ENCODE data around the gene PTH1R.

DNA sequence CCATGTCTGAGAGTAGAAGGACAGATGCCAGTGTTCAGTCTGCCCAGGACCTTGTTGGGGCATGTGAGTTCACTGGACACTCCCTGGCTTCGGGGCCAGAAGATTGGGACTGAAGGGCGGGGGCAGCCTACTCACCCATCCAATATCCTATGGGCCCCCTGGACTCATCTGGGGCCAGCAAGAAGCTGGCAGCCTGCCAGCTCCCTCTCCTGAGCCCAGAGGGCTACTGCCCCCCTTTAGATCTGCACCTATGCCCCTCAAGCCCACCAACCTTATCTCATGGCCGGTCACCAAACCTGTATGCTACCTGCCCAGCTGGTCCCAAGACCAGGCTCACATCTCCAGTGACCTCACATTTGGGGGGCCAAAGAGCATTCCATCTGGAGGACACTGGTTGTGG, 8.1 kb downstream of the PTH1R start:
- TF ChIP-seq, protein P1, sequence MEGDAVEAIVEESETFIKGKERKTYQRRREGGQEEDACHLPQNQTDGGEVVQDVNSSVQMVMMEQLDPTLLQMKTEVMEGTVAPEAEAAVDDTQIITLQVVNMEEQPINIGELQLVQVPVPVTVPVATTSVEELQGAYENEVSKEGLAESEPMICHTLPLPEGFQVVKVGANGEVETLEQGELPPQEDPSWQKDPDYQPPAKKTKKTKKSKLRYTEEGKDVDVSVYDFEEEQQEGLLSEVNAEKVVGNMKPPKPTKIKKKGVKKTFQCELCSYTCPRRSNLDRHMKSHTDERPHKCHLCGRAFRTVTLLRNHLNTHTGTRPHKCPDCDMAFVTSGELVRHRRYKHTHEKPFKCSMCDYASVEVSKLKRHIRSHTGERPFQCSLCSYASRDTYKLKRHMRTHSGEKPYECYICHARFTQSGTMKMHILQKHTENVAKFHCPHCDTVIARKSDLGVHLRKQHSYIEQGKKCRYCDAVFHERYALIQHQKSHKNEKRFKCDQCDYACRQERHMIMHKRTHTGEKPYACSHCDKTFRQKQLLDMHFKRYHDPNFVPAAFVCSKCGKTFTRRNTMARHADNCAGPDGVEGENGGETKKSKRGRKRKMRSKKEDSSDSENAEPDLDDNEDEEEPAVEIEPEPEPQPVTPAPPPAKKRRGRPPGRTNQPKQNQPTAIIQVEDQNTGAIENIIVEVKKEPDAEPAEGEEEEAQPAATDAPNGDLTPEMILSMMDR (IDR thresholded peaks at IDR 0.05; ENCODE audit: insufficient read depth, low read length) = no peak
- TF ChIP-seq, protein P2, sequence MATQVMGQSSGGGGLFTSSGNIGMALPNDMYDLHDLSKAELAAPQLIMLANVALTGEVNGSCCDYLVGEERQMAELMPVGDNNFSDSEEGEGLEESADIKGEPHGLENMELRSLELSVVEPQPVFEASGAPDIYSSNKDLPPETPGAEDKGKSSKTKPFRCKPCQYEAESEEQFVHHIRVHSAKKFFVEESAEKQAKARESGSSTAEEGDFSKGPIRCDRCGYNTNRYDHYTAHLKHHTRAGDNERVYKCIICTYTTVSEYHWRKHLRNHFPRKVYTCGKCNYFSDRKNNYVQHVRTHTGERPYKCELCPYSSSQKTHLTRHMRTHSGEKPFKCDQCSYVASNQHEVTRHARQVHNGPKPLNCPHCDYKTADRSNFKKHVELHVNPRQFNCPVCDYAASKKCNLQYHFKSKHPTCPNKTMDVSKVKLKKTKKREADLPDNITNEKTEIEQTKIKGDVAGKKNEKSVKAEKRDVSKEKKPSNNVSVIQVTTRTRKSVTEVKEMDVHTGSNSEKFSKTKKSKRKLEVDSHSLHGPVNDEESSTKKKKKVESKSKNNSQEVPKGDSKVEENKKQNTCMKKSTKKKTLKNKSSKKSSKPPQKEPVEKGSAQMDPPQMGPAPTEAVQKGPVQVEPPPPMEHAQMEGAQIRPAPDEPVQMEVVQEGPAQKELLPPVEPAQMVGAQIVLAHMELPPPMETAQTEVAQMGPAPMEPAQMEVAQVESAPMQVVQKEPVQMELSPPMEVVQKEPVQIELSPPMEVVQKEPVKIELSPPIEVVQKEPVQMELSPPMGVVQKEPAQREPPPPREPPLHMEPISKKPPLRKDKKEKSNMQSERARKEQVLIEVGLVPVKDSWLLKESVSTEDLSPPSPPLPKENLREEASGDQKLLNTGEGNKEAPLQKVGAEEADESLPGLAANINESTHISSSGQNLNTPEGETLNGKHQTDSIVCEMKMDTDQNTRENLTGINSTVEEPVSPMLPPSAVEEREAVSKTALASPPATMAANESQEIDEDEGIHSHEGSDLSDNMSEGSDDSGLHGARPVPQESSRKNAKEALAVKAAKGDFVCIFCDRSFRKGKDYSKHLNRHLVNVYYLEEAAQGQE (IDR thresholded peaks at IDR 0.05; ENCODE audit: insufficient replicate concordance, low read depth) = no peak
